GM10248 (cell line): ENCODE measurements around the gene CHST11.

Experiments used
- CTCF ChIA-PET: fragments of 300-600 bp; sonication (Branson Sonifier 250); formaldehyde crosslinking; extraction: SDS; loops from one replicate; lab custom pipeline; 2021; ENCODE audit warnings: antibody characterized with exemption; lab: Yijun Ruan, JAX
- POLR2A ChIA-PET: fragments of 350-650 bp; sonication (Branson Sonifier 250); formaldehyde crosslinking; extraction: SDS; loops from one replicate; lab custom pipeline; 2020; ENCODE audit warnings: antibody characterized with exemption; lab: Yijun Ruan, JAX
- DNase-seq: peaks from one replicate; pipeline ENCODE4 v3.0.0; 2012; ENCODE audit errors: extremely low spot score
- CTCF ChIP-seq: IDR thresholded peaks from 2 replicates; pipeline ENCODE4 v1.5.1; 2012; ENCODE audit warnings: mild to moderate bottlenecking, low read depth; ENCODE audit errors: extremely low read depth, missing control alignments, control extremely low read depth

The CHST11 gene

GRCh38 chr12:104707794-104708558, 251.2 kb downstream of the CHST11 start:
- ChIA-PET POLR2A (no interaction called here), CTCF (interaction anchor here (0.9 to 1.4 kb wide), 4 partner anchors 13 to 343 kb away, joined by 3 read pairs; no protein-coding TSS in a partner anchor)
- DNase-seq = no peak
- no peak for TF ChIP-seq CTCF

GRCh38 chr12:104708891-104709290, 252.1 kb downstream of the CHST11 start:
- ChIA-PET CTCF (interaction anchor here (1.2 to 1.4 kb wide), 2 partner anchors 46 to 82 kb away, joined by 3 read pairs; no protein-coding TSS in a partner anchor), POLR2A (no interaction called here)
- TF ChIP-seq CTCF = no peak
- DNase-seq = no peak

GRCh38 chr12:104709692-104710435, 253.1 kb downstream of the CHST11 start:
- POLR2A ChIA-PET = no interaction called here
- CTCF ChIA-PET = interaction anchor here (1.4 kb wide), 1 partner anchor 22 kb away, joined by 3 read pairs; no protein-coding TSS in a partner anchor
- no peak for TF ChIP-seq CTCF
- DNase-seq = no peak

- POLR2A ChIA-PET = no interaction called here
- CTCF ChIA-PET = interaction anchor here (1.2 to 1.4 kb wide), 2 partner anchors 20 to 329 kb away, joined by 3 to 4 read pairs; no protein-coding TSS in a partner anchor
- DNase-seq = no peak
- TF ChIP-seq CTCF = no peak
These were observed 254.4 kb downstream of the CHST11 start for GRCh38 chr12:104710940-104711689.

GRCh38 chr12:104712477-104712876, 255.7 kb downstream of the CHST11 start:
- no peak for TF ChIP-seq CTCF
- ChIA-PET POLR2A (no interaction called here), CTCF (interaction anchor here (0.8 to 1.2 kb wide), 2 partner anchors 14 to 331 kb away, joined by 4 read pairs; no protein-coding TSS in a partner anchor)
- DNase-seq = no peak

- DNase-seq = no peak
- POLR2A ChIA-PET = no interaction called here
- CTCF ChIA-PET = interaction anchor here (1.5 to 2.4 kb wide), 3 partner anchors 14 to 331 kb away, joined by 3 to 9 read pairs (median 8); no protein-coding TSS in a partner anchor
- no peak for TF ChIP-seq CTCF
These were observed 256.2 kb downstream of the CHST11 start for GRCh38 chr12:104712968-104713367.
